K562 (cell line): ENCODE results near the gene ATF6B. TPM values are rescaled to one million over a fixed set of nuclear protein-coding genes. Genes with fewer than 3 reads are reported as not detected.

Experiments used
- ADNP ChIP-seq: fragments of 200-800 bp; sonication (Bioruptor generic); IDR thresholded peaks from 2 replicates; pipeline ENCODE4 v1.6.1; 2016; ENCODE audit warnings: missing genetic modification characterization, missing compliant biosample characterization
- CREB5 ChIP-seq: fragments of 250-450 bp; sonication (Bioruptor Pico); IDR thresholded peaks from 2 replicates; pipeline ENCODE4 v1.5.0; 2020; ENCODE audit warnings: mild to moderate bottlenecking
- JUNB ChIP-seq: fragments of 450-650 bp; formaldehyde crosslinking; conservative IDR thresholded peaks from 2 replicates; pipeline ENCODE4 v1.4.0; 2020; ENCODE audit warnings: mild to moderate bottlenecking
- KLF10 ChIP-seq: fragments of 250-450 bp; sonication (Bioruptor Pico); IDR thresholded peaks from 2 replicates; pipeline ENCODE4 v1.6.1; 2021; ENCODE audit warnings: matching md5 sums
- RBM15 ChIP-seq: fragments of 200-400 bp; formaldehyde crosslinking; IDR thresholded peaks from 2 replicates; pipeline ENCODE4 v1.6.1; 2018; ENCODE audit warnings: mild to moderate bottlenecking, low read length, moderate library complexity; ENCODE audit not compliant: insufficient read depth
- SIN3A ChIP-seq, 2 experiments: fragments of 150-350 bp in 1 of 2; IDR thresholded peaks; 2 replicates each; pipeline ENCODE4 v1.6.1; 2011 to 2016; ENCODE audit warnings: borderline replicate concordance in 2 of 2, low read depth in 2 of 2, low read length in 2 of 2, mild to moderate bottlenecking in 2 of 2, moderate library complexity in 2 of 2; ENCODE audit not compliant: control insufficient read depth in 1 of 2
- STAT5A ChIP-seq: IDR thresholded peaks from 2 replicates; pipeline ENCODE4 v1.6.1; 2012; ENCODE audit warnings: low read length, inconsistent platforms, borderline replicate concordance
- TRIM28 ChIP-seq: fragments of 450-650 bp; IDR thresholded peaks from 2 replicates; pipeline ENCODE4 v1.6.1; 2017
- XRCC5 ChIP-seq: fragments of 200-400 bp; formaldehyde crosslinking; IDR thresholded peaks from 2 replicates; pipeline ENCODE4 v1.6.1; 2017; ENCODE audit warnings: low read depth, mild to moderate bottlenecking, low read length
- ZNF165 ChIP-seq: fragments of 250-450 bp; sonication (Bioruptor Pico); IDR thresholded peaks from 2 replicates; pipeline ENCODE4 v1.4.0; 2020; ENCODE audit warnings: borderline replicate concordance
- ZNF778 ChIP-seq: fragments of 450-650 bp; formaldehyde crosslinking; IDR thresholded peaks from 2 replicates; pipeline ENCODE4 v1.4.0; 2020; ENCODE audit warnings: mild to moderate bottlenecking, moderate library complexity
- polyA plus RNA-seq, 8 experiments: library from polyadenylated mRNA; depleted of rRNA in 4 of 8; stranded (reverse) in 5 of 8; unstranded in 3 of 8; fragments of >200 nt; fragmentation: Nextera tagmentation in 2 of 8; fragmentation: Illumina TruSeq in 1 of 8; extraction: Ambion mirVana in 2 of 8; extraction: Trizol in 1 of 8; gene quantifications; 2 replicates each; pipeline versions ENCODE4 v1.2.1 to v1.2.3, GENCODE V29; 2011 to 2014; ENCODE audit warnings: inconsistent platforms in 1 of 8, missing spikeins in 1 of 8
- total RNA-seq, 7 experiments: library from RNA; depleted of rRNA in 6 of 7; stranded (reverse); fragments of >200 nt in 6 of 7; fragmentation: Illumina TruSeq in 2 of 7; extraction: Trizol in 2 of 7; gene quantifications; 2 replicates each; pipeline versions ENCODE4 v1.2.1 to v1.2.3, GENCODE V29; 2011 to 2021; ENCODE audit warnings: low replicate concordance in 1 of 7
- TF ChIP-seq, protein P1 (sequence below), 2 experiments: fragments of 450-650 bp in 1 of 2; sonication (generic) in 1 of 2; formaldehyde crosslinking in 1 of 2; IDR thresholded peaks; 2 replicates each; pipeline versions ENCODE4 v1.7.1 to v1.9.0; 2016 to 2022; ENCODE audit warnings: inconsistent platforms in 1 of 2, mild to moderate bottlenecking in 1 of 2, missing genetic modification reagents in 1 of 2
- TF ChIP-seq, protein P2 (sequence below), 3 experiments: IDR thresholded peaks in 2 of 3; conservative IDR thresholded peaks in 1 of 3; 2 replicates each; pipeline ENCODE4 v1.5.1; 2011 to 2012; ENCODE audit warnings: low read length in 3 of 3, mild to moderate bottlenecking in 3 of 3, control low read depth in 2 of 3, improper control_type of control experiment in 1 of 3, inconsistent platforms in 1 of 3, low read depth in 1 of 3, mixed read lengths in 1 of 3, moderate library complexity in 1 of 3; ENCODE audit not compliant: insufficient read depth in 2 of 3
- TF ChIP-seq, protein P3 (sequence below): fragments of 250-450 bp; sonication (Bioruptor Pico); IDR thresholded peaks from 2 replicates; pipeline ENCODE4 v1.8.0; 2021; ENCODE audit warnings: borderline replicate concordance, mild to moderate bottlenecking, moderate library complexity; ENCODE audit not compliant: poor library complexity, severe bottlenecking

Gene ATF6B
- total and polyA plus RNA-seq, 9 of the 15 experiments (the other 6 are each of a cell fraction or from before 2014, with no cell fraction given), result 20.7 to 131 (median 31.7) TPM

DNA sequence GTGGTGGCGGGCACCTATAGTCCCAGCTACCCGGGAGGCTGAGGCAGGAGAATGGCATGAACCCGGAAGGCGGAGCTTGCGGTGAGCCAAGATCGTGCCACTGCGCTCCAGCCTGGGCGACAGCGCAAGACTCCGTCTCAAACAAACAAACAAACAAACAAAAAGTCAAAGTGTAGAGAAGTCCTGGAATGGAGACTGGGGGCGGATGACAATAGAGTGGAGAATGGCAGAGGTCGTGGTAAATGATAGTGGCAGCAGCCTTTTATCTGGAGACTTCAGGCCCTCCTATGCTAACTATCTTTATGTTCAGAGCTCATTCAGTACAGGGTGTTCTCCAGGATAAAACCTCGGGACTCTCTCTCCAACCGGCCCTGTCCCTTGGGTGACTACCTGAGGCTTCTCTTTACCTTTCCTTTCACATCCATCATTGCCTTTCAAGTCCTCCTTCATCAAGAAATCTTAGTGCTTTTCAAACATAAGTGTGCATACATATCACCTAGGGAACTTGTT, 3.4 kb upstream of the ATF6B start (continued):
- TF ChIP-seq, protein P1, sequence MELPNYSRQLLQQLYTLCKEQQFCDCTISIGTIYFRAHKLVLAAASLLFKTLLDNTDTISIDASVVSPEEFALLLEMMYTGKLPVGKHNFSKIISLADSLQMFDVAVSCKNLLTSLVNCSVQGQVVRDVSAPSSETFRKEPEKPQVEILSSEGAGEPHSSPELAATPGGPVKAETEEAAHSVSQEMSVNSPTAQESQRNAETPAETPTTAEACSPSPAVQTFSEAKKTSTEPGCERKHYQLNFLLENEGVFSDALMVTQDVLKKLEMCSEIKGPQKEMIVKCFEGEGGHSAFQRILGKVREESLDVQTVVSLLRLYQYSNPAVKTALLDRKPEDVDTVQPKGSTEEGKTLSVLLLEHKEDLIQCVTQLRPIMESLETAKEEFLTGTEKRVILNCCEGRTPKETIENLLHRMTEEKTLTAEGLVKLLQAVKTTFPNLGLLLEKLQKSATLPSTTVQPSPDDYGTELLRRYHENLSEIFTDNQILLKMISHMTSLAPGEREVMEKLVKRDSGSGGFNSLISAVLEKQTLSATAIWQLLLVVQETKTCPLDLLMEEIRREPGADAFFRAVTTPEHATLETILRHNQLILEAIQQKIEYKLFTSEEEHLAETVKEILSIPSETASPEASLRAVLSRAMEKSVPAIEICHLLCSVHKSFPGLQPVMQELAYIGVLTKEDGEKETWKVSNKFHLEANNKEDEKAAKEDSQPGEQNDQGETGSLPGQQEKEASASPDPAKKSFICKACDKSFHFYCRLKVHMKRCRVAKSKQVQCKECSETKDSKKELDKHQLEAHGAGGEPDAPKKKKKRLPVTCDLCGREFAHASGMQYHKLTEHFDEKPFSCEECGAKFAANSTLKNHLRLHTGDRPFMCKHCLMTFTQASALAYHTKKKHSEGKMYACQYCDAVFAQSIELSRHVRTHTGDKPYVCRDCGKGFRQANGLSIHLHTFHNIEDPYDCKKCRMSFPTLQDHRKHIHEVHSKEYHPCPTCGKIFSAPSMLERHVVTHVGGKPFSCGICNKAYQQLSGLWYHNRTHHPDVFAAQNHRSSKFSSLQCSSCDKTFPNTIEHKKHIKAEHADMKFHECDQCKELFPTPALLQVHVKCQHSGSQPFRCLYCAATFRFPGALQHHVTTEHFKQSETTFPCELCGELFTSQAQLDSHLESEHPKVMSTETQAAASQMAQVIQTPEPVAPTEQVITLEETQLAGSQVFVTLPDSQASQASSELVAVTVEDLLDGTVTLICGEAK (IDR thresholded peaks at IDR 0.05), result no peak; the same call in 1 of the 2 replicates
- TF ChIP-seq, protein P1 (CRISPR knock-in tag; IDR thresholded peaks at IDR 0.05), result no peak
- TF ChIP-seq TRIM28 (peak; percentile 75), XRCC5 (no peak), RBM15 (no peak), ZNF165 (CRISPR knock-in tag) (no peak), ADNP (tag) (no peak), SIN3A (IDR thresholded peaks at IDR 0.05; ENCODE audit: borderline replicate concordance in 2 of 2, control insufficient read depth in 1 of 2, low read depth in 2 of 2, low read length in 2 of 2) (no peak), ZNF778 (CRISPR knock-in tag) (no peak), KLF10 (CRISPR knock-in tag) (no peak), STAT5A (peak; percentile 98), CREB5 (CRISPR knock-in tag) (no peak), JUNB (CRISPR knock-in tag) (no peak)
- TF ChIP-seq, protein P2, sequence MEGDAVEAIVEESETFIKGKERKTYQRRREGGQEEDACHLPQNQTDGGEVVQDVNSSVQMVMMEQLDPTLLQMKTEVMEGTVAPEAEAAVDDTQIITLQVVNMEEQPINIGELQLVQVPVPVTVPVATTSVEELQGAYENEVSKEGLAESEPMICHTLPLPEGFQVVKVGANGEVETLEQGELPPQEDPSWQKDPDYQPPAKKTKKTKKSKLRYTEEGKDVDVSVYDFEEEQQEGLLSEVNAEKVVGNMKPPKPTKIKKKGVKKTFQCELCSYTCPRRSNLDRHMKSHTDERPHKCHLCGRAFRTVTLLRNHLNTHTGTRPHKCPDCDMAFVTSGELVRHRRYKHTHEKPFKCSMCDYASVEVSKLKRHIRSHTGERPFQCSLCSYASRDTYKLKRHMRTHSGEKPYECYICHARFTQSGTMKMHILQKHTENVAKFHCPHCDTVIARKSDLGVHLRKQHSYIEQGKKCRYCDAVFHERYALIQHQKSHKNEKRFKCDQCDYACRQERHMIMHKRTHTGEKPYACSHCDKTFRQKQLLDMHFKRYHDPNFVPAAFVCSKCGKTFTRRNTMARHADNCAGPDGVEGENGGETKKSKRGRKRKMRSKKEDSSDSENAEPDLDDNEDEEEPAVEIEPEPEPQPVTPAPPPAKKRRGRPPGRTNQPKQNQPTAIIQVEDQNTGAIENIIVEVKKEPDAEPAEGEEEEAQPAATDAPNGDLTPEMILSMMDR (IDR thresholded peaks at IDR 0.05 in 2 of 3, conservative IDR thresholded peaks at IDR 0.05 in 1 of 3; ENCODE audit: insufficient read depth in 2 of 3, low read depth in 1 of 3, low read length in 3 of 3), result no peak
- TF ChIP-seq, protein P3, sequence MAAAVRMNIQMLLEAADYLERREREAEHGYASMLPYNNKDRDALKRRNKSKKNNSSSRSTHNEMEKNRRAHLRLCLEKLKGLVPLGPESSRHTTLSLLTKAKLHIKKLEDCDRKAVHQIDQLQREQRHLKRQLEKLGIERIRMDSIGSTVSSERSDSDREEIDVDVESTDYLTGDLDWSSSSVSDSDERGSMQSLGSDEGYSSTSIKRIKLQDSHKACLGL (CRISPR knock-in tag), result no peak
